HG03175 (cell line): ENCODE data around the gene SPTSSB.
A peak's percentile ranks its signal among the peaks of the same experiment; 100 is the strongest.

ENCODE experiments used
- ATAC-seq: cut with Tn5 transposase; IDR thresholded peaks from one replicate; pipeline ENCODE4 v1.9.1; 2021; ENCODE audit warnings: mild to moderate bottlenecking, moderate library complexity; ENCODE audit not compliant: unreplicated experiment

The SPTSSB gene

DNA sequence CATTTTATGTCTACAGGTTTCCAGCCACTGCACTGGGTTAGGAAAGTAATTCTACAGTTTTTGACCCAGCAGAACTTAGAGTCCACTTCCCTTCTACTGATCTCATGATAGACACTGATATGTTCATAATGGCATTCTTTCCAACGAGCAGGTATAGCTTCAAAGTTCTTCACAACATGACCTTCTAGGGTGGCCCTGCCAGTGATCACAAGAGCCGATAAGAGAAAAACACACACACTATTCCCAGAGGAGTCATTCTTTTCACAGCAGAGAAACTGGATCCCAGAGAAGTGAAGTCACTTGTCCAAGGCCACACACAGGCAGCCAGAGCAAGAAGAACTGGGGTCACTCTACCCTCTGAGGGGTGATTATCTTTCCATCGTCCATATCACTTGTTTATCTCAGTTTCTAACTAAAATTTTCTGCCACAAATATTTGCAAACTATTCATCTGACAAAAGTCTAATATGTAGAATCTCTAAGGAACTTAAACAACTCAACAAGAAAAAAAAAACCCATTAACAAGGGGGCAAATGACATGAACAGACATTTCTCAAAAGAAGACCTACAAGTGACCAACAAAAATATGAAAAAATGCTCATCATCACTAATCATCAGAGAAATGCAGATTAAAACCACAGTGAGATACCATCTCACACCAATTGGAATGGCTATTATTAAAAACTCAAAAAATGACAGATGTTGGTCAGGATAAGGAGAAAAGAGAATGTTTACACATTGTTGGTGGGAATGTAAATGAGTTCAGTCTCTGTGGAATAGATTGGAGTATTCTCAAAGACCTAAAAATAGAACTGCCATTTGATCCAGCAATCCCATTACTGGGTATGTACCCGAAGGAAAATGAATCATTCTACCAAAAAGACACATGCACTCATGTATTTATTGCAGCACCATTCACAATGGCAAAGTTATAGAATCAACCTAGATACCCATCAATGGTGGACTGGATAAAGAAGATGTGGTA, 31.5 kb downstream of the SPTSSB start:
- ATAC-seq, result no peak

DNA sequence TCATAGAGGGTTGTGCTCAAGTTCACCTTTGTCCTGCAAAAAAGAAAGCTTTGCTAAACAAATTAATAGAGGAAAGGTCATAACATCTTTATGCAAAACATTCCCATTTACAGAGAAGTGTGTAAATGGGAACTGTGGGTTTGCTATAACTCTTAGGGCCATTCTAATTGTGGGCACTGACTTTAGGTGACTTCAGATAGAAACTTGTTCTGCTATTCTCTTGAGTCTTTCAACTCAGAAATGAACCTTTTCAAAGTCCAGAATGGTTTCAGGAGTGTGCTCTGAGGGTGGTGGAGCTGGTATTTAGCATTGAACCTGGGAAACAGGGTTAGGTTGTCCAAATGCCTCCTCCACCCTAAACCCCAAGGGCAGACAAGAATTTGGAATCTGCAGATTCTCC, 34.0 kb downstream of the SPTSSB start:
- no peak for ATAC-seq

DNA sequence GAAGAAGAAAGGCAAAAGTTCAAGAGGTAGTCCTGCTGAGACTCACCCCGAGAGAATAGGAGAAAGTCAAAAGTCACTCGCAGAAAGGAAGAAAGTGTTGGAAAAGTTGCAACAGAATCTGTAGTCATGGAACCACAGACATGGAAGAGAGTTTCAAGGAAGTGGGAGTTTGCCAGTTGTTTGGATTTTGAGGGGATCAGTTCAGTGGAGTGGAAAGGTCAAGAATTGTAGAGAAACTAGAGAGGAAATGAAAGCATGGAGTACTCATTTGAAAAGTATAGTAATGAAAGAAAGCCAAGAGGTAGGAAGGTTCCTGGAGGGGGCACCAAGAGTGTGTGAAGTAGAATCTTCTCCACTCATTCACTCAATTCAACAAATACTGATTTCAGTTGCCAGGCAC, 34.7 kb downstream of the SPTSSB start:
- ATAC-seq, result peak; percentile 72

DNA sequence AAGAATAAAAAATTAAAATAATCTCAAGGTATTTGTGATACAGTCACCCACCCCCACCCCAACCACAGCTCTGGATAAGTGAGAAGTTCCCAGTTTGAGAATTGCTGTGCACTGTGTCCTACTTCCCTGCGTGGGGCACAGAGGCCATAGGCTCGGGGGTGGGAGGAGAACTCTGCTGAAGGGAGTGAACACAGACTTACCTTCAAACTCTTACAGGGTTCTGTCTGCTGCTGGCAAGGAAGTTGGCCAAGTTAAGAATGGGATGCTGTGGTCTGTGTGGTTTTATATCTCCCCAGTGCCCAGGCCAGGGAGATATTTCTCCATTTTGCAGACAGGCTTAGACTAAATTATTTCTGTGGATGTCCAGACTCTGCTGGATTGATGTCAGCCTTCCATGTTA, 37.6 kb downstream of the SPTSSB start:
- ATAC-seq, result no peak

DNA sequence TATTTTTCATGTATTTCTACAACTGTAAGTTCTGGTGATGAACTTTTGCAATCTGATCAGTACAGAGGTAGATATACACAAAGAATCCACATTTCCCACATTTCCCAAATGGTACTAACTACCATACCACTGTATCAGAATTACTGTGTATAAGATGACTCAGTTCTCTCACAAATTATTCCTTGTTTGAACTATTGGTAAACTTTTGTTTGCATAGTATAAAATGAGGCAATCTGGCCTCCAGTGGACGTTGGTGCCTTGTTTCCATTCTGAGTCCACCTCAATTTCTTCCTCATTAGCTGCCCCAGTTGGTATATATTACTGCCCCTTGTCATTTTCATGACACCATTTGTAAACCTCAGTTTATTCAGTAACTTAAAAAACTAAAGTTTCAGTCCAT, 38.5 kb downstream of the SPTSSB start:
- ATAC-seq, result no peak

DNA sequence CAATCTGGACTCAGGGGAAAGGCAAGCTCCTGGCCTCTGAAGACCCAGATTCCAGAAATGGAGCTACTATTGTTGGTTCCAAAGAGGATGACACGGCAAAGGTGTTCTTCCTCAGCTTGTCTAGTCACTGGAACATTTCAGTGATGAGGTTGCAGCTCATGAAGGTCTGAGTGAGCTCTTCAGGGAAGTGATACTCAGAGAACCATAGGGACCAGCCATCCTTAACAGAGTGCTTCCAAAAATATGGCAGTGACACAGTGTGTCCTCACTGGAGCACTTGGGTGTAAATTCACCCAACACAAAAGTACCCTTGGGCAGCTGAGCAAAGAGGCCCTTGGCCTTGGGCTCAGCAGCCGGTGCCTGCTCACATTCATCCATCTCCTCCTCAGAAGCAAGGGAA, 46.3 kb downstream of the SPTSSB start:
- ATAC-seq, result no peak

DNA sequence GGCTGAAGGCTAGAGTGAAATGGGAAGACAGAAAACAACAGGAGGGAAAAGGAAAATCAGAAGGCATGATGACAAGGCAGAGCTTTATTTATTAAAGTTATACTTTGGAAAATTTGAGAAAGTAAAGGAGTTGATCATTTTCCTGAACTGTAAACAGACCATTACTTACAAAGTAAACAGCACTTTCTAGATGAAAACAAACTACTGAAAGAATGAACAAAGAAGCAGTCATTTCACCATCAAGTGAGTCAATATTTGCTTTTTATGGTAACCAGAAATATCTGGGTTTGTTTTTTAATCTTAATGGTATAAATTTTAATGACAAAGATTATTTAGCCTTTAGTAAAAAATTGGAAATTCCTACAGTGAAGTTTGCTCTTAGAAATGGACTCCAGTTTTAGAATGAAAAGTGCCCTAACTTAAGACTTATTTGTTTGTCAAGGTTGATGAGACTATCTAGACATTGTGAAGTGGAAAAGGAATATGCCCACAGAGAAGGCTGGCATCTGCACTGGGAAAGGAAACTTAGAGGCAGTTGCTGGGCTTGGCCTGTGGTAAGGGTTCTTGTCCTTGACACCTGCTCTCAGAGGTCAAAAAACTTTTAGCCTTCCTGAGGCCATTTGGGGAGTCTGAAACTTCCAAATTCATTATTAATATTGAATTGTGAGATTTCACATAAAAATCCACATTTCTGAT, 47.2 kb downstream of the SPTSSB start:
- ATAC-seq, result no peak

DNA sequence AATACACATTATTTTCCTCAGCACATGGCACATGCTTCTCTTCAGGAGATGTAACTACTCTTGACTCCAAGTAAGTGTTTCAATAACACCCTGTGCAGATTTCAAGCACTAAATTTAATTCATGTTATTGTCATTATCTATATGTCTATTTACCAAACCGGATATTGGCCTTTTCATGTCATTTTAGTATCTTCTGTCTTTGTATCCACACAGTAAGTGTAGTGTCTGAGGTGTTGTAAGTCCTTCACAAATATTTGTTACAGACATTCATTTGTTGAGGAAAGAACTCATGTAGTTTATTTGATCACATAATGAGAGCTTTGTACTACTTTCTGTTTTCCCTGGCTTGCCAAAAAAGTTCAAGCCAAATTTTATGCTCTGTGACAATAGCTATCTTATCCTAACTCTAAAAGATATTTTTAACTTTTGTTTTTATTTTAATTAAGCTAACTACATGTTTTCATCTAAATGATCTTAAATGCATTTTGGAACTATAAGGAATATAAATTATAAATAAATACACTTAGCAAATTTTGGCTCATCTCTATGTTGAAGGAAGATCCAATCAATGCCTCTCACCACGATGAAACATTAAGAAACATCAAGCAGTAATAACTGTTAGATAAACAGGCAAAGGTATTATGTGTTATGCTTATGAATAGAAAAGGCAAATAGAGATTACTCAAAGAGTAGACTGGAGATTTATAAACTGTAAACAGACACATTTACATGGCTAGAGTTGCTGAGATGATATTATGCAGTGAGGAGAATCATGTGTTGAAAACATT, 48.3 kb downstream of the SPTSSB start:
- ATAC-seq, result no peak

DNA sequence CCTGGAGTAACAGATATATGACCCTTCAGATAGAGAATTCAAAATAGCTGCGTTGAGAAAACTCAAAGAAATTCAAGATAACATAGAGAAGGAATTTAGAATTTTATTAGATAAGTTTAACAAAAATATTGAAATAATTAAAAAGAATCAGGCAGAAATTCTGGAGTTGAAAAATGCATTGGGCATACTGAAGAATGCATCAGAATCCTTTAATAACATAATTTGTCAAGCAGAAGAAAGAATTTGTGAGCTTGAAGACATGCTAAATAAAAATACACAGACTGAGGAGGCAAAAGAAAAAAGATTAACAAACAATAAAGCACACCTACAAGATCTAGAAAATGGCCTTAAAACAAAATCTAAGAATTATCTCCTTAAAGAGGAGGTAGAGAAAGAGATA, 50.5 kb downstream of the SPTSSB start:
- no peak for ATAC-seq

DNA sequence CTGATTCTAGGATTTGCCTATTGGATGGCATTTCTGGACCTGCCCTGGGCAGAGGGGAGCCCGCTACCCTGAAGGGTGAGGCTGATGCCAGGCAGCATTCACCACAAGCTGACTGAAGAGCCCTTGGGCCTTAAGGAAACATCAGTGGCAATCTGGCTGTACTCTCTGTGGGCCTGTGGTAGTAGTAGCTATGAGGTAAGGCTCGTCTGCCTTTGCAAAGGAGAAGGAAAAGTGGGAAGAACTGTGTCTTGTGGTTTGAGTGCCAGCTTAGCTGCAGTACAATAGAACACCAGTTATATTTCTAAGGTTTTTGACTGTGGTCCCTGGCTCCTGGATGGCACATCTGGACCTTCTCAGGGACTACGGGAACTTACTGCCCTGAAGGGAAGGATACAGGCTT, 51.5 kb downstream of the SPTSSB start:
- ATAC-seq, result no peak

DNA sequence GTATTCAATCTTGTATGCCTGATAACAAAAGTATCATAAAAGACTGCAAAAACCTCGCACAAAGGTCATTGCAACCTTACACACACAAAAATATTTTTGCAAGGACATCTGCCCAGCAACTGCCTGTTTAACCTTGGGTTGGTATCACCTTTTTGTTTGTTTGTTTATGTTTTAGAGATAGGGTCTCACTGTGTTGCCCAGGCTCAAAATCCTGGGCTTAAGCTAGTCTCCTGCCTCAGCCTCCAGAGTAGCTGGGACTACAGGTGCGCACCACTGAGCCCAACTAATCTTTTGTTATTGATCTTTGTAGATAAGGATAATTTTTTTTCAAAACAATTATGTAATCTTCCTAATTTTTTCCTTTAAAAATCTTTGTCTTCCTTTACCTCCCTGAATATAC, 54.2 kb downstream of the SPTSSB start:
- no peak for ATAC-seq

DNA sequence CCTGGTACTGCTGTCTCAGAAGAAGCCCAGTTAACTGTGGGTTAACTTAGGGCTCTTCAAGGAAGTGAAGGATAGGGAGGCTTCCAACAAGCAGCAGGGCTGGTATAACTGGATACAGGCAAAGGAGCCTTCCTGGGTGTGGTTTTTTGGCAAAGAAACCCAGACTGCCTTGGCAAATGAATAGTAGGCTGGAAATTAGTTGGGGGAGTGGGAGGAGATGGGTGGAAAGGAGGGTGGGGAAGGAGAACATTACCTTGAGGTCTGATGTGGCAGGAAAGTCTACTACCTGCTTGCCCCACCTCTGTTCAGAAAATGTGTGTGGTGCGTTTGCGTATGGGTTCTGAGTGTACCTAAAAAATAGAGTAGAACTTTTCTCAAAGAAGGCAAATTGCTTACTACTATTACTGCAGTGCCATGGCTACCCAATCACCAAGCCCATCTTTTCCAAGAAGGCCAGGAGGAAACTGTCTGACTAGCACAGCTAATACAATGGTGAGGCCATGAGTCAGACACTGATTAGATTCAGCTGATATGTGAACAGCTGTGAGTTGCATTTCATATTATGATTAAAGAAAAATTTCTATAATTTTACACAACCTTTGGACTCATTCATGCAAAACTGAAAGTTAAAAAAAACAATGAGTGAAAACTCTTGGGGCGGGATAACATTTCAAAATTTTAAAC, 55.2 kb downstream of the SPTSSB start:
- ATAC-seq, result no peak

DNA sequence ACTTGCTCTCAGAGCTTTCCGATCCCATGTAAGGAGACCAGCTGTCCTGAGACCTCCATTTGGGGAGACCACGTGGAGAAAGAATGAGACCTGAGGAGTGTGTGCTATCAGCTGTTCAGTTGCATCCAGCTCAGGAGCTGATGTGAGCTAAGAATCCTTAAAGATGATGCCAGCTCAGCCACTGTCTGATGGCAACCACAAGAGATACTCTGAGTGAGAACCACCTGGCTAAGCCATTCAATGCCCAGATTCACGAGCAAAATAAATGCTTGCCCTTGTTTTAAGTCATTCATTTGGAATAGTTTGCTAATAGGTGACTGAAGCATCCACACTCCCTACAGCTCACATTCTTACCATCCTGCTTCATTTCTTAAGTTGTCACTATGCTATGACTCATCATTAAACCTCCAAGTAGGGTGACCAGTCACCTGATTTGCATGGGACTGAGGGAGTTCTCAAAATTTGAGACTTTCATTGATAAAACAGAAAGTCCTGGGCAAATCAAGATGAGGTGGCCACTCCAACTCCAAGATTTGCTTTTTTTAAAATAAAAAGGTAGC, 56.4 kb downstream of the SPTSSB start:
- ATAC-seq, result peak; percentile 41

DNA sequence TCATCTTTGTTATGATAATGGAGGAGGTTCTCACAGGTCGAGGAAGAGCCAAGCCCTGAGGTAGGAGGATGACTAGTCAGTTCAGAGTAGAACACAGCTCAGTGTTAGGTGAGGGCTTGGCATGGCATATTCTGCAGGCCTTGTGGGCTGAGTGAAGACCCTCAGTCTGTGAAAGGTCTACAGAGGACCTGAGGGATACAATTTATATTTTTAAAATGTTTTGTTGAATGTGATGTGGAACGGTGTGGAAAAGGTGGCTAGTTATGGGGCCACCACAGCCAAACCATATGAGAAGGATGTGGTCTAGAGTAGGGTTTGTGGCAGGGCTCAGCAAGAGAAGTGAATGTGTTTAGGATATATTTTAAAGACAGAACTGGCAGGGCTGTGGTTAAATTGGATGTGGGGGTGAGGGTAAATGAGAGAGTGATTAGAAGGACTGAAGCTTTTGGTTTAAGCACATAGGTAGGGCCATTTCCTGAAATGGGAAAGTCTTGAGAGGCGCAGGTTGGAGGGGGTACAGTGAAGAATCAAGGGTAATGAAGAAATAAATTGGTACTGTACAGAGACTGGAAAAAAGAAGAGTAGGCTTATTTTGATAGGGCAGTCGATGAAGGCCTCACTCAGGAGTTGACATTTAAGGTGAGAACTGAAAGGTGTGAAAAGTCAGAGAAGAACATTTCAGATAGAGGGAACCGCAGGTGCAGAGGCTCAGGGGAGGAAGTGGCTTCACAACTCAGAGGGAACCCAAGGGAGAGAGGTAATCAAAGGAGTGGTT, 60.5 kb downstream of the SPTSSB start:
- peak; percentile 81 for ATAC-seq

DNA sequence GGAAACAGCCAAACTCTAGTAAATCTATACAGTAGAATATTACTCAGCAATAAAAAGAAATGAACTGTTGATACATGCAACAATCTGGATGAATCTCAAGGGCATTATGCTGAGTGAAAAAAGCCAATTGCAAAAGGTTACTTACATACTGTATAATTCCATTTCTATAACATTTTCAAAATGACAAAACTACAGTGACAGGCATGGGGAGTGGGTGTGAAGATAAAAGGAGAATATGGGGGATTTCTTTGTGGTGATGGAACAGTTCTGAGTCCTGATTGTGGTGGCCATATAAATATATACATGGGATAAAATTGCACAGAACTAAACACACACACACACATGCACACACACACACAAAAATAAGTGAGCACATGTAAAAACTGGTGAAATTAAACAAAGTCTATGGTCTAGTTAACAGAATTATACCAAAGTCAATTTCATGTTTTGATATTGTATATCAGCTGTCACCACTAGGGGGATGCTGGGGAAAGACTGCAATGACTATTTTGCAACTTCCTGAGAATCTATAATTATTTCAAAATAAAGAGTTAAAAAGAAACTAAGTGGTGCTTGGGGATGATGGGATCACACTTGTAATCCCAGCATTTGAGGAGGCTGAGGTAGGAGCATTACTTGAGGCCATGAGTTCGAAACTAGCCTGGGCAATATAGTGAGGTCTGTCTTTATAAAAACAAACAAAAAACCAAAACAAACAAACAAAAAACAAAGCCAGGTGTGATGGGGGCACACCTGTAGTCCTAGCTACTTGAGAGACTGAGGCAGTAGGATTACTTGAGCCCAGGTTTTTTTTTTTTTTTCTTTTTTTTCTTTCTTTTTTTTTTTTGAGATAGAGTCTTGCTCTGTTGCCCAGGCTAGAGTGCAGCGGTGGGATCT, 66.0 kb downstream of the SPTSSB start:
- no peak for ATAC-seq

DNA sequence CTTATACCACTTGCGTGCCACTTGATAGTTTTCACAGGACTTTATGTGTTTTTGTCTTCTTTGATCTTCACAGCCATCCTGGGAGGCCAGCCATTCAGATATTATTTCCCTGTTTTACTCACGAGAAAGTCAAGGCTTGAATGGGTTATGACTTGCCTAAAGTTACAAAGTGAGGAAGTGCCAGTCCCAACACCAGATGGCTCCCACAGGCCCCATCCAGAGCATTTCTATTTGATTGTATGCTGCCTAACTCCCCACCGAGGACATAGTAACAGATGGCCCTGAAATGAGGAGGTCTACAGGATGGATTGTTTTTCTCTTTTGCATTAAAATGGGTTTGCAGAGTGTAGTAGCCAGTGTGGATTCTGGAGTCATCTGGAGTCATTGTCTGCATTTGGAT, 74.5 kb downstream of the SPTSSB start:
- no peak for ATAC-seq

DNA sequence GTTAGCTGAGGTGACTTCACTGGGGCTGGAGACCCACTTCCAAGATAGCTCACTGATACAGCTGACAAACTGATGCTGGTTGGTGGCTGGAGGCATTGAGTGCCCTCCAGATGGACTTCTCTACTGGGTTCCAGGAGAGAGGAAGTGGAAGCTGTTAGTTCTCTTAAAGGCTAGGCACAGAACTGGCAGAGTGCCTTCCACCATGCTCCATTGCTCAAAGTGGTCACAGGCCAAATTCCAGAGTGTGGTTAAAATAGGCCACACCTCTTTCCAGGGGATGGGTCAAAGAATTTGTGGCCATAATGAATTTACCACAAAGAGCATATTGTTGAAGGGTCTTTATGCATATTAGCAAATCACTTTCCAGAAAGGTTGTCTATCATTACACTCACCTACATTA, 76.0 kb downstream of the SPTSSB start:
- no peak for ATAC-seq
